Keratinocyte (primary cell): ENCODE results near the gene SMIM27. TPM values are rescaled to one million over a fixed set of nuclear protein-coding genes. Genes with fewer than 3 reads are reported as not detected.

Experiments used
- DNase-seq: peaks from one replicate; pipeline ENCODE4 v3.0.0-alpha.2; 2011; ENCODE audit warnings: low read depth, missing footprints, low spot score
- FAIRE-seq: peaks from 2 replicates; lab custom pipeline; 2011; peaks lifted over from hg19 to GRCh38; lab: Jason Lieb, UNC
- H2AFZ ChIP-seq: 2 replicates; pipeline ENCODE4 v1.6.0; 2012; ENCODE audit warnings: low read length, control low read depth, inconsistent platforms; ENCODE audit not compliant: control insufficient read depth
- H3K27ac ChIP-seq: 2 replicates; pipeline ENCODE4 v1.5.1; 2011; ENCODE audit warnings: low read length; ENCODE audit not compliant: control insufficient read depth, insufficient read depth
- H3K27me3 ChIP-seq: 3 replicates; pipeline ENCODE4 v1.6.0; 2011; ENCODE audit warnings: low read length; ENCODE audit not compliant: control insufficient read depth, insufficient read depth; ENCODE audit errors: extremely low read depth
- H3K36me3 ChIP-seq, 2 experiments: 2 replicates in 1 of 2; 3 replicates in 1 of 2; pipeline ENCODE4 v1.5.1; 2011; ENCODE audit warnings: low read length in 2 of 2, mild to moderate bottlenecking in 1 of 2; ENCODE audit not compliant: control insufficient read depth in 2 of 2, insufficient read depth in 2 of 2; ENCODE audit errors: extremely low read depth in 1 of 2
- H3K4me1 ChIP-seq: 3 replicates; pipeline ENCODE4 v1.5.1; 2011; ENCODE audit warnings: low read length; ENCODE audit not compliant: control insufficient read depth, insufficient read depth; ENCODE audit errors: extremely low read depth
- H3K4me2 ChIP-seq: 3 replicates; pipeline ENCODE4 v1.6.0; 2011; ENCODE audit warnings: low read depth, low read length; ENCODE audit not compliant: control insufficient read depth, insufficient read depth; ENCODE audit errors: extremely low read depth
- H3K4me3 ChIP-seq, 3 experiments: fragments of 200-600 bp in 1 of 3; sonication (generic) in 1 of 3; 2 replicates in 2 of 3; 3 replicates in 1 of 3; pipeline ENCODE4 v1.5.1; 2011 to 2016; ENCODE audit warnings: low read length in 3 of 3, mild to moderate bottlenecking in 3 of 3, control low read depth in 2 of 3, inconsistent platforms in 1 of 3, low read depth in 1 of 3, mixed read lengths in 1 of 3, mixed run types in 1 of 3, moderate library complexity in 1 of 3; ENCODE audit not compliant: control insufficient read depth in 2 of 3, insufficient read depth in 2 of 3; ENCODE audit errors: extremely low read depth in 1 of 3
- H3K79me2 ChIP-seq: 2 replicates; pipeline ENCODE4 v1.6.0; 2012; ENCODE audit warnings: low read length; ENCODE audit not compliant: control insufficient read depth, insufficient read depth
- H3K9ac ChIP-seq: 3 replicates; pipeline ENCODE4 v1.6.0; 2011; ENCODE audit warnings: low read length; ENCODE audit not compliant: control insufficient read depth, insufficient read depth; ENCODE audit errors: extremely low read depth
- H3K9me1 ChIP-seq: 3 replicates; pipeline ENCODE4 v1.6.0; 2011; ENCODE audit warnings: low read length; ENCODE audit not compliant: control insufficient read depth, insufficient read depth; ENCODE audit errors: extremely low read depth
- H3K9me3 ChIP-seq: 2 replicates; pipeline ENCODE4 v1.5.1; 2012; ENCODE audit warnings: low read depth, low read length; ENCODE audit not compliant: control insufficient read depth
- H4K20me1 ChIP-seq: 3 replicates; pipeline ENCODE4 v1.6.0; 2011; ENCODE audit warnings: low read length; ENCODE audit not compliant: control insufficient read depth, insufficient read depth; ENCODE audit errors: extremely low read depth
- CTCF ChIP-seq, 3 experiments: IDR thresholded peaks in 1 of 3; conservative IDR thresholded peaks in 1 of 3; optimal IDR thresholded peaks in 1 of 3; 2 replicates in 2 of 3; 3 replicates in 1 of 3; pipeline versions ENCODE3 to v1.5.1; 2011; ENCODE audit warnings: low read length in 3 of 3, mild to moderate bottlenecking in 3 of 3, moderate library complexity in 2 of 3, control low read depth in 1 of 3, inconsistent platforms in 1 of 3; ENCODE audit not compliant: insufficient read depth in 2 of 3; ENCODE audit errors: extremely low read depth in 1 of 3
- EZH2 ChIP-seq: IDR thresholded peaks from one replicate; pipeline ENCODE4 v1.6.1; 2012; ENCODE audit warnings: inconsistent platforms, mild to moderate bottlenecking, low read length, moderate library complexity
- dilution Hi-C: fragments of 300-500 bp; cut with MboI; formaldehyde crosslinking; loops from one replicate; pipeline ENCODE4 v1.7.0; 2020; ENCODE audit warnings: low sequenced_read_pairs; ENCODE audit not compliant: extremely low pct_ligation_motif_present
- polyA plus RNA-seq, 5 experiments: library from polyadenylated mRNA; depleted of rRNA in 3 of 5; stranded (reverse) in 3 of 5; stranded (forward) in 1 of 5; unstranded in 1 of 5; fragments of >200 nt; gene quantifications; 1 replicate in 1 of 5; 2 replicates in 3 of 5; 3 replicates in 1 of 5; pipeline versions ENCODE4 v1.2.1 to v1.2.3, GENCODE V29; 2011 to 2012; ENCODE audit warnings: missing spikeins in 2 of 5, low read depth in 1 of 5, low replicate concordance in 1 of 5

The SMIM27 gene
- polyA plus RNA-seq, 1 donor (not counting 4 experiments of a cell fraction or from before 2014, with no cell fraction given), result 13.0 TPM

GRCh38 chr9:32574858-32575257 lies 22.7 kb downstream of the SMIM27 start:
- Histone ChIP-seq H3K4me1 (peaks cover 13% of the 10 kb centered on the region), H3K79me2 (peaks cover 30% of the 10 kb centered on the region), H3K27me3 (peaks cover 3% of the 10 kb centered on the region), H3K27ac (no peak overlapping the region), H4K20me1 (no peaks in the 10 kb centered on the region), H3K36me3 (peaks cover 0 to 3% of the 10 kb centered on the region in 2 experiments), H3K4me2 (no peak overlapping the region), H3K9me1 (no peaks in the 10 kb centered on the region), H3K4me3 (no peak overlapping the region), H3K9me3 (no peaks in the 10 kb centered on the region), H2AFZ (no peak overlapping the region), H3K9ac (no peak overlapping the region)
- dilution Hi-C loops, result loop anchor here (25.0 kb wide), 1 partner anchor 138 kb away; no protein-coding TSS in a partner anchor
- no peak for TF ChIP-seq EZH2
- no peak for TF ChIP-seq CTCF (optimal IDR thresholded peaks at IDR 0.05 in 1 of 3, IDR thresholded peaks at IDR 0.05 in 1 of 3, conservative IDR thresholded peaks at IDR 0.05 in 1 of 3; ENCODE audit: extremely low read depth in 1 of 3, insufficient read depth in 2 of 3, low read length in 3 of 3)
- FAIRE-seq (no peak), DNase-seq (no peak)

- dilution Hi-C loops, result no loop called here
- Histone ChIP-seq H3K9me1 (no peaks in the 10 kb centered on the region), H3K9ac (no peak overlapping the region), H3K4me3 (no peak overlapping the region), H3K27ac (no peak overlapping the region), H3K4me1 (peaks cover 5% of the 10 kb centered on the region), H3K9me3 (no peaks in the 10 kb centered on the region), H3K4me2 (no peak overlapping the region), H3K79me2 (peaks cover 5% of the 10 kb centered on the region), H3K36me3 (no peaks in the 10 kb centered on the region), H2AFZ (no peak overlapping the region), H3K27me3 (peaks cover 3% of the 10 kb centered on the region), H4K20me1 (no peaks in the 10 kb centered on the region)
- no peak for DNase-seq
- FAIRE-seq, result no peak
- TF ChIP-seq EZH2 (no peak), CTCF (optimal IDR thresholded peaks at IDR 0.05 in 1 of 3, IDR thresholded peaks at IDR 0.05 in 1 of 3, conservative IDR thresholded peaks at IDR 0.05 in 1 of 3; ENCODE audit: extremely low read depth in 1 of 3, insufficient read depth in 2 of 3, low read length in 3 of 3) (no peak)
Measured at GRCh38 chr9:32577316-32577715, 25.2 kb downstream of the SMIM27 start.
